GM19397 (cell line): Measurements from ENCODE around the gene ARHGAP31.
"Not testable (repeated sequence)": the region's sequence is repeated elsewhere in the genome, so short reads cannot be mapped to it uniquely, and the experiment has no call there.

ENCODE experiments used
- ATAC-seq: cut with Tn5 transposase; IDR thresholded peaks from one replicate; pipeline ENCODE4 v1.9.1; 2021; ENCODE audit warnings: mild to moderate bottlenecking, moderate library complexity; ENCODE audit not compliant: unreplicated experiment

The ARHGAP31 gene

DNA sequence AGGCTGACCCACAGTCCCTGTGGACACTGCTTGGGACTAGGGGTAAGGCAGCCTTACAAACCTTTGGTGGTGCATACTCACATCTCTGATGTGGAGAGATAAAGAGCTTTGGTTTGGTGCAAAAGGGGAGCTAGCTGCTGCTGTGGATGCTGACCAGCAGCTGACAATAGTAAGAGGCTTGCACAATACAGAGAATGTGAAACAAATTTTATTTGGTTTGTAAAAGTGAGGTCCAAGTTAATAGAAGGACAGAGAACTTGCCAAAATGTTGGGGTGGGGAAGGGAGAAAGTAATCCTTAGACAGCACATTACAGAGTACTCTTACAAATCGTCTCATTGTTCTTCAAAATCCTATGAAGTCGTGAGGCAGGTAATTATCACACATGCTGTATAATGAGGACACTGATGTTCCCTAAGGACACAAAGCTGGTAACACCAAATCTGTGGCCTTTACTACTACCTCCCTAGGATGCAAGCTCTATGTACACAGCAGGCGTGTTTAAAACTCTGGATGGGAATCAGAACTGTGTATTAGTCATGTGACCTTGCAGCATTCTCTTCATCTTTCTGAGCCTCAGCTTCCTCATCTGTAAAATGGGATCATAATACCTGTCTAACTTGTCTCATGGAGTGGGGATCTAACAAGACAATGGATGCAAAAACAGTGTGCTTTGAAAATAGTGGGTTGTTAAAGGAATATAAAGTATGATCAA lies 21.6 kb downstream of the ARHGAP31 start:
- ATAC-seq: no peak

DNA sequence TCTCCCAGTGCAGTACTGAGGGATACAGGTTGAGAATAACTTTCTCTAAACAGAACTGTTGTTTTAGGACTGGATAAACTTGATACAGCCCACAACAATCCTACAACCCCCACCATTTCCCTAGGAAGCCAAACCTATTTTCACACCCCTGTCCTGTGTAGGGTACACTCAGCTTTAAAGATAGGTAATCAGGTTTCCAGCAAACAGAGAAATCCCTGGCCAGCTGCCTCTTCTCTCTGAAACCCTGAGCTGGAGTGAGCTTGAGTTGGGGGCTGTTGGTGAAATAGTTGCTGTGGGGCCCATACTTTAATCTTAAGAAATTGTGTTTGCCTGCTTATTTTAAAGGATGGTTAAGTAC lies 22.1 kb downstream of the ARHGAP31 start:
- ATAC-seq: no peak

DNA sequence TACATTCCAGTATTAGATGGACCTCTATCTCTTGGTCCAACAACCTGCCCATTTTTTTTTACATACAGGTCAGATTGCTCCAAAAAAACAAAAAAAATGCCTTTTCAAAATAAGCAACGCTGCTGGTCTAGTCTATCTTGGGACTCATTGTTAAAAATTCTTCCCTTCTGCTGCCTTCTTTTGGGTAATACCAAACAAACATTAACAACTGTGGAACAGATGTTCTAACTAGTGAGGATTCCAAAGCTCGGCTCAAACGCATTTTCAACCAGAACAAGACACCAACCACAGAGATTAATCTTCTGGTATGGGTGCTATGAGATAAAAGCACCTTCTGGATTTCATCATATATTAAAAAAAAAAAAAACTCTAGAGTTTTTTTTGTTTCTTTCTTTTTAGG lies 24.7 kb downstream of the ARHGAP31 start:
- ATAC-seq: no peak

DNA sequence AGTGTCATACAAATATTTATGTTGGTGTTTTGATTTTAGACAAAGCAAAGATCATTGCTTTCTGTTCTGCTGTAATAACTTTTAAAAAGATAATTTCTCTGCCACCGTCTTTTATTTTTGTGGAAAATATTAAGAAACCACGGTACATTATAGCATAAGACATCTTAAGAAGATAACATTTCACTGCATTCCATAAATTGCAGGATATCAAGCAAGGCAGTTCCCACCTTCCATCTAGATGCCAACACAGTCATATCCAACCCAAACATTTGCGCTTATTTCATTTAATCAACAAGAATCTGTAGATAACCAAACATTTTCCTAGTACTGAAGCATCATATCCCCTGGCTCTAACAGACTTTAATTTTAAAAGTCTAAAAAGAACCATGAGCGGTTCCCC lies 25.1 kb downstream of the ARHGAP31 start:
- ATAC-seq: no peak

DNA sequence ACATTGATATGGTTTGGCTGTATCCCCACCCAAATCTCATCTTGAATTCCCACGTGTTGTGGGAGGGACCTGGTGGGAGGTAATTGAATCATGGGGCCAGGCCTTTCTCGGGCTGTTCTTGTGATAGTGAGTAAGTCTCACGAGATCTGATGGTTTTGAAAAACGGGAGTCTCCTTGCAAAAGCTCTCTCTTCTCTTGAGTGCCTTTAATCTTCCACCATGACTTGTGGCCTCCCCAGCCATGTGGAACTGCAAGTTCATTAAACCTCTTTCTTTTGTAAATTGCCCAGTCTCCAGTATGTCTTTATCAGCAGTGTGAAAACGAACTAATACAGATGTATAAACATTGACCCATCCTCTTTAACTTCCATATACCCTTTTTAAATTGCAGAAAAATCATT lies 26.6 kb downstream of the ARHGAP31 start:
- ATAC-seq: not testable (repeated sequence)

DNA sequence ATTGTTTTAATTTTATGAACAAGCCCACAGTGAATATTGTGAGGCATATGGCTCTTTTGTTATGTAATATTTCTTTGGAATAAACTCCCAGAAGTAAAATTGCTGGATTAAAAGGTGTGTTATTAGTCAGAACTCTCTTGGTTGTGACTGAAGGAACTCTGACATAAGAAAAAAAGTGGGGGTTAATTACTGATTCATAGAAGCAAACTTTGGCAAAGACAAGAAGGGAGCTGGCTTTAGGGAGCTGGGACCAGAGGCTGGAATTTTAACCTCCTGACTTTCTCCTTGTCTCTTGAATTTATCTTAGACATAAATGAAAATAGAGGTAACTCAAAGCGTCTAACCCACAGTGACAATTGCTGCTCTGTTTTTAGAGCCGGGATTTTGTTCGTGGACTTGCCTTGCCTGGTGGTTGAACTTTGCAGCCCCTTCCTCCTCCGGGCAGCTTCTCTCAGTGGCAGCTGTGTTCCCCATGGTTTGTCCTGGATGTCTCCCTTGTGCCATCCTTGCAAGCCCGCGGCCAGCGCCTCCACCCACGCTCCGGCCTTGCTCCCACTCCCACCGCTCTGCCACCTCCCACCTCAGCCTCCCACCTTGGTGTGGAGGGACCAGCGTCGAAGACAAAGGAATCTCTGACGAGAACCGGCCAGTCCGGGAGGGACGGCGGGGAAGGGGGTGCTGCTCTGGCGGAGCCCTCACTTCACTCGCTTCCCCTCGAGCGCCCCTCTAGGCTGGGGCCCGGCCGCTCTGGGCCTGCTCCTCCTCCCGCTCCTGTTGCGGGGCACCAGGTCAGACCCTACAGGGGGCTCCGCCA lies 28.0 kb downstream of the ARHGAP31 start:
- peak; percentile 38 for ATAC-seq

DNA sequence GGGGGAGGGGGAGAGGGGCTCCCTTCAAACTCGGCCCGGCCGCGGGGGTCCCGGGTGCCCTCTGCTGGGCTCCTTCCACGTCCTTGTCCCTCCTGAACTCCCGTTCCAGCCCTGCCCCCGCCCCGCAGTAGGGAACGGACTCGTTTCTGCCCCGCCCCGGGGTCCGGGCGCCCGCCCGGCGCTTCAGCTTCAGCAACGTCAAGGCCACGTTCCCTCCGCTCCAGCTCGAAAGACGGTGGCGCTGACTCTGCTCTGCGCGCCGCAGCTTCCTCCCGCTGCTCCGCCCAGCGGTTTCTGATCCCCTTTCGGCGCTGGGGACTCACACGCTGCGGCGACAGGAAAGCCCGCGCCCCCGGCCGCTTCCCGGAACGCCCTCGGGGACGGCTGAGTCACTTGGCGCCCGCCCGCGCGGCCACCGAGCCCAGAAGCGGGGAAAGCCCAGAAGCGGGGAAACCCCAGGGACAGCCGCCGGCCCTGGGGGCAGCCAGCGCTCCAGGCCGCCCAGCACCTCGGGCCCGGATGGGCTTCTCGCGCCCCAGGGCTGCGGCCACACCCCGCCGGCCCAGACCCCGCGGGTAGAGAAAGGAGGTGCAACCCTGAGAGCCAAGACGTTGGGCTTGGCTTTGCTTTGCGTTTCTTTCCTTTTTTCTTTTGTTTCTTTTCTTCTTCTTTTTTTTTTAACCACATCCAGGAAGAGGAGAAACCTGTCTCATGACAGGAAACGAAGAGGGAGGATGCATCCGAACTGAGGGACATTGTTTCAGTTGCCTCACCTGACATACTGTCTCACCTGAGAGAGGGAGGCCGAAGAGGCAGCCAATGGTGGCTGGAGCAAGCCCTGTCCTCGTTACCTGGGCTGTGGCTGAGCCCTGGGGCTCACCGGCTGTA lies 28.9 kb downstream of the ARHGAP31 start:
- peak; percentile 91 for ATAC-seq

DNA sequence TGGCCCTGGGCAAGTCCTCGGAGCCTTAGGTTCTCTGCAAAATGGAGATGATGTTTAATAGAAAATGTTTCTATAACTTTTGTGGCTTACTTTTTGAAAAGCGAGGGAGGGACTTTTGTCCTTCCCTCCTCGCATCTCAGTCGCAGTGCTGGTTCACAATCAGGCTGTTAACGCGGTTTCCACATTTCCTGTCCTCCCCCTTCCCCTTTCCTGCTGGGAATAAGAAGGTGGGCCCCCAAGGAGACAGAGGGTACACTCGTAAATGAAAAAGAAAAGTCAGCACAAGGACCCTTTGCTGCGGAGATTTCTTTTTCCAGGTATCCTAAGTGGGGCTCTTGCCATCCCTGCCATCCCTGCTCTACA lies 29.5 kb downstream of the ARHGAP31 start:
- ATAC-seq: no peak

DNA sequence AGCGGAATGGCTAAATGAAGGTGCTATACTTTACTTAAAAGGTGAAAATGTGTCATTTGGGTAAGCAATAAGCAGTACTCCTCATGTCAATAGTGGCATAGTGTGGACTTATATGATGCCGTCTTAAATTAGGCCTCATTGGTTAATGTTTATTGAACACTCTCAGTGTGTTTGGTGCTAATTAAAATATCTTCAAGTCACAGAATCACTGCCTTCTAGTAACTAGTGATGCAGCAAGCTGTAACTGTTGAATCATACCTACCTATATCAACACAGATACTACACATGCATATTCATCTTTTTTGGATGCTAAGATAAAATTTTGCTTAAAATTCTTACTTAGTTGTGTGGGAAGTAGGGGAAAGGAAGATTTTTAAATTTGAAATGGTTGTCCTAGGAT lies 30.7 kb downstream of the ARHGAP31 start:
- ATAC-seq: no peak

DNA sequence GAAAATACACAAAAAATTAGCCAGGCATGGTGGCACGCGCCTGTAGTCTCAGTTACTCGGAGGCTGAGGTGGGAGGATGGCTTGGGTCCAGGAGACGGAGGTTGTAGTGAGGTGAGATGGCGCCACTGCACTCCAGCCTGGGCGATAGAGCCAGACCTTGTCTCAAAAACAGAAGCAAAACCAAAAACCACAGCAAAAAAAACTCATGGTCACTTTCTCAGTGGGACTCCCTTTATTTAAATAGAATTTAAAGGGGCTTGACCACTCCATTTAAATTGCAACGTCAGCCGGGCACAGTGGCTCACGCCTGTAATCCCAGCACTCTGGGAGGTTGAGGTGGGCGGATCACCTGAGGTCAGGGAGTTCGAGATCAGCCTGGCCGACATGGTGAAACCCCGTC lies 32.8 kb downstream of the ARHGAP31 start:
- ATAC-seq: no peak

DNA sequence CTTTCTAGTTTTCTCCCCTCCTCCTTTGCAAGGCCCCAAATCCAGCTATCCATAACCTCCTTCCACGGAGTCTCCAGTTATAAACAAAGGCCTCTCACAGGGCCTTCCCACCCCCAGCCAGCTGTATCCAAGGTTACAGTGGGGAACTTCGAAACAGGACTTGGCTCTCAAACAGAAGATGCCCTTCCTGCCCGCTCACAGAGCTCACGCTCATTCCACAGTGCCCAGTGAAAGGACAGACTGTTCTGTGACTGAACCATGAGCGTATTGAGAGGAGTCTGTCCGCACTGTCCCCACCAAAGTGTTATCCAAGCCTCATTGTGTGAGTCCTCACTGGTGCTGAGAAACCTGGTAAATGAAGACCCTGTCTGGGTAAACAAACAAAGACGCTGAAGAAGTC lies 35.4 kb downstream of the ARHGAP31 start:
- ATAC-seq: no peak

DNA sequence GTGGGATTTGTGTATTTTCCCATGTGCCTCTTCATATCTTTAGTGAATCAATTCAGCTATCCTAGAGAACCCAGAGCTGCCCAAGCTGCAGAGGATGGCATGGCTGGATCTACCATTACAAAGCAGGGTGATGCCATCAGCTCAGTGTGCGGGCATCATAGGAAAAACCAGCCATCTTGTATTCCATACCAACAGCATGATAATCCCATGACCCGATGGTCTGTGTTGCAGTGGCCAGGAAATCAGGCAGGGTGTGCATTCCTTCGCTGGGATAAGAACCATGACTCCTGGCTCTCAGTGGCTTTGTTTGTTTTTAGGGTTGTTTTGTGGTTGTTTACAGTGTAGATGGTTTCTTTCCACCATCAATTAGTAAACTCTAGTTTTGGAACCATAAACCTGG lies 36.0 kb downstream of the ARHGAP31 start:
- no peak for ATAC-seq

DNA sequence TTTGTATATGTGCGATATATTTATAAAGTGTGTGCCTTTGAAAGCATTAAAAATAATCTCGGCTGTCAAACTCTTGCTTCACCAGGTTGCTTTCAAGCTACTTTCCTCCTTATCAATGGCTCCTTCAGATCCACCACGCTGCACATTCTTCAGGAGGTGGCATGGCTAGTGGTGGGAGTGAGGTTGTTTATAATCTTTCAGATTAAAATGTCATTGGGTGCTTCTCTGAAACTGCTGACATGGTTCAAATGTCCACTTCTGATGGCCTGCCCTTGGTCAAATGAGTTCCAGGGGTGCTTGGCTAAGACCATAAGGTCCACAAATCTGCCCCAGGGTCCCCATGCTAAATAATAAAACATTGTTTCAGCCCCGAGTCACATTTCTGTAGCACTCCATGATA lies 36.7 kb downstream of the ARHGAP31 start:
- no peak for ATAC-seq

DNA sequence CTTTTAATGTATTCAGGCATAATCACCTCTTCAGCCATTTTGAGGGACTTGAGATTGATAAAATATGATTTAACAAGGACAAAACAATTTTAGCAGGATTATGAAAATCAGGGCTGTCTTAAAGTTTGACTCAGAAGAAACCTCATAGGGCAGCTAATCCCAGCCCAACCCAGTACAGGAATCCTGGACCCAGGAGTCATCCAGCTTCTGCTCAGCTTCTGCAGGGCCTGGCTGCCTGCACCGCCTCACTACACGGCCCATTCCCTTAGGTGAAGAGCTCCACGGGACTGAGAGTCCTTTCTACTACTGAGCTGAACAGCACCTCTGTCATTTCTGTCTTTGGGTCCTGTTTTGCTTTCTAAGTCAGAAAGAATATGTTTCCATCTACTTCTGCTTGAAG lies 37.5 kb downstream of the ARHGAP31 start:
- ATAC-seq: no peak

DNA sequence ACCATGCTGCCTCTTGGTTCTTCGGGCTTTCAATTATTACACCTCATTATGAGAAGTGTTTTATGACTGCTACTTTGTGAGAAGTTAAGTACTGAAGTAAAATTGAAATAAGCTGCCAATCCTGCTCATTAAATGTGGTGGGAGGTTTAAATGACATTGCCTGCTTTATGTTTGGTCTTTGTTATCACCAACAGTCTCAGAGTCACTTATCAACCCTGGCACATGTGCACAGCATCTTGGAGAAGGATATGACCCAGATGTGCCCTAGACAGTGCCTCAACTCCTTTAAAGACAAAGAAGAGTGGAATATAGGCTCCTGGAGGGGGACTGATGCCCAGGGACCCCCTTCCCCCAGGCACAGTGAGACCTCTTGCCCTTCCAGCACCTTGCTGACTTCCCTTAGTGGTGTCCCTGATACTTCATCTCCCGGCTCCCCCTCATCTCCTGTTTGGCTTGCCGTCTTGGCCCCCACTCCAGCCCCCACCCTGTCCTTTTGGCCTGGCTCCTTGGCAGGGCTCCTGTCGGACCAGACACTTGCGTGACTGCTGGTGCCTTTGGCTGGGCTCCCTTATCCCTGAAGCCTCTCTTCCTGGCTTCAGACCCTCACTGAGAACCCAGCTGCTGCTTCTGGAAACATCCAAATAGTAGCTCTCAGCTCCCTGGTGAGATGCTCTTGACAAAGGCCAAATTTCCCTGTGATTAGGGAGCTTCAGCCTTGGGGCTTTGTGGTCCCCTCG lies 39.8 kb downstream of the ARHGAP31 start:
- ATAC-seq: no peak

DNA sequence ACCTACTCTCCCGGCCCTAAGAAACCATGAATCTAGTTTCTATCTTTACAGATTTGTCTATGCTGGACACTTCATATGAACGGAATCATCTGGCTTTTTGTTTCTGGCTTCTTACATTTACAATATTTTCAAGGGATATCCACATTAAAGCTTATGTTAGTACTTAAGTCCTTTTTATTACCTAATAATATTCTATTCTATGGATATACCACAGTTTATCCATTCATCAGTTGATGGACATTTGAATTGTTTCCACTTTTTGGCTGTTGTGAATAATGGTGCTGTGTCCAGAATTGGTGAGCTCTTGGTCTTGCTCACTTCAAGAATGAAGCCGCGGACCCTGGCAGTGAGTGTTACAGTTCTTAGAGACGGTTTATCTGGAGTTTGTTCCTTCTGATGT lies 42.6 kb downstream of the ARHGAP31 start:
- ATAC-seq: no peak

DNA sequence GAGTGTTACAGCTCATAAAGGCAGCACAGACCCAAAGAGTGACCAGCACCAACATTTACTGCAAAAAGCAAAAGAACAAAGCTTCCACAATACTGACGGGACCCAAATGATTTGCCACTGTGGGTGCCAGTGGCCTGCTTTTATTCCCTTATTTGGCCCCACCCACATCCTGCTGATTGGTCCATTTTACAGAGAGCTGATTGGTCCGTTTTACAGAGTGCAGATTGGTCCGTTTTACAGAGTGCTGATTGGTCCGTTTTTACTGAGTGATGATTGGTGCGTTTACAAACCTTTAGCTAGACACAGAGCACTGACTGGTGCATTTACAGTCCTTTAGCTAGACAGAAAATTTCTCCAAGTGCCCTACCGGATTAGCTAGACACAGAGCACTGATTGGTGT lies 43.2 kb downstream of the ARHGAP31 start:
- ATAC-seq: not testable (repeated sequence)

DNA sequence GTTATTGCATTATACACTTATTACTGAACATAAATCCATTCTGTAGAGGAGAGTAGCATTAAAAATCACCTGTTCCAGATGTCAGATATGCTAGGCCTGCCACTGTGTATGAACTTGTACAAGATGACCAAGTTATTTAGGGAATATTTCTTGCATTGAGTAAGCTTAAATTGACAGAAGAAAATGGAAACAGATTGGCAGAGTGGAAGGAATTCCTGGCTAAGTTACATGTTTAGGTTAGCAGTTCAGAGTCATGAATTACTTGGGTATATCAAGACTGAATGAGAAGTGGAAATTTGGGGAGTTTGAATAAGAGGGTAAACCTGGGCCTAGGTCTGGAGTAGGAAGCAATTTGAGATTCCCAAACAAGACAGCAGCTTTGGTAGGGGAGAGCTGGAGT lies 44.6 kb downstream of the ARHGAP31 start:
- ATAC-seq: no peak

DNA sequence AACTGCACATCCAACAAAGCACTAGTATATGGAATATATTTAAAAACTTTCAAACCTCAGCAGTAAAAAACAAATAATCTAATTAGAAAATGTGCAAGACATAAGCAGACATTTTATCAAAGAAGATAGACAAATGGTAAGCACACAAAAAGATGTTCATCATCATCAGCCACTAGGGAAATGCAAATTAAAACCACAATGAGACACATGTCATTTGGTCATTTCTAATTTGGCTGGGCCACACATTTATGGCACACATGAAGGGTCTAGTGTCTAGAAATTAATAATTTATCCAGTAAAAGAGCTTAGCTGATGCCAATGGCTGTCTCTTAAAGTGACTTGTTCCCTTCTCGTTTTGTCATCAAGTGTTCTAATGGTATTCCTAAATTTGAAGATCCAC lies 45.8 kb downstream of the ARHGAP31 start:
- no peak for ATAC-seq

DNA sequence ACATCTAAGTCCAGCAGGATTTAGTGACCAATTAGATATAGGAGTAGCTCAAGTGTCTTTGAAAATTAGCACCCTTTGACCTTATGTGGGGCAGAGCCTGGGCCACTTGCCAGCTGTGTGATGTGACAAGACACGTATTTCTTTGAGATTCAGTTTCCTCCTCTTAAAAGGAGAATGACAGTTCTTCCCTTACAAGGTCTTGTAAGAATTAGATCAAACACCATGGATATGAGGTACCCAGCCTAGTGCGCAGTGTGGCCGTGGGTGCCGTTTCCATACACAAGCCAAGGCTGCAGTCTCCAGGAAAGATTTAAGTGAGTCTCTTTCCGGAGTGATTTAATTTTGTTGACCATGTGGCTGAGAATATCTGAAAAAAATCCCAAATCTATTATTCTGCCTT lies 46.3 kb downstream of the ARHGAP31 start:
- no peak for ATAC-seq

DNA sequence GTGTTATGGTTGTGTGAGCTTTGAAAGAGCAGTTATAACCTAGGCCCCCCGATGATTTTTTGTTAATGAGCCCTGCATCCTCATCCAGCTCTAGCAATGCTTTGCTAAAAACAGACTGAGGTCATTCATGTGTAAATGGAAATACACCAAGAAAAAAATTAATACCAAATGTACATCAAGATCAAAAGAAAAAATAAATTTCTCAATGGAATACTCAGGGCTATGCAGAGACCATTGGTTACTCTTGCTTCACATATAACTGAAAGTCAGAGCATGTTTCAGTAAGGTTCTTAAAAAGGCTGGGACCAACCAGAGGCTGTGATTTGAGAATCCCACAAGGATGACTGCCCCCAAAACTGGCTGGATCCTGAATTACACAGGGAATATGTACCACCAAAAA lies 48.0 kb downstream of the ARHGAP31 start:
- ATAC-seq: no peak
